H1 (cell line): ENCODE measurements around the gene SHC3. TPM values are rescaled to one million over a fixed set of nuclear protein-coding genes. Genes with fewer than 3 reads are reported as not detected.

Experiments
- CTCF ChIA-PET: fragments of 300-600 bp; sonication (Branson Sonifier 250); formaldehyde crosslinking; loops from one replicate; lab custom pipeline; 2021; ENCODE audit not compliant: partially characterized antibody; lab: Charles Lee
- POLR2A ChIA-PET: fragments of 300-600 bp; sonication (Branson Sonifier 250); formaldehyde crosslinking; loops from one replicate; lab custom pipeline; 2021; ENCODE audit warnings: inconsistent platforms; ENCODE audit not compliant: partially characterized antibody; lab: Charles Lee
- DNase-seq, 2 experiments: peaks; one replicate each; pipeline versions ENCODE4 v3.0.0 to v3.0.0-alpha.2; 2010 to 2022; ENCODE audit warnings: low spot score in 2 of 2, low read depth in 1 of 2, mixed read lengths in 1 of 2
- FAIRE-seq: peaks from 2 replicates; lab custom pipeline; 2011; peaks lifted over from hg19 to GRCh38; lab: Jason Lieb, UNC
- H2AFZ ChIP-seq: 2 replicates; pipeline ENCODE4 v1.8.1; 2012; ENCODE audit warnings: low read length, inconsistent platforms
- H2AK5ac ChIP-seq: 2 replicates; pipeline ENCODE4 v1.6.1; 2013; ENCODE audit warnings: low read depth, low read length
- H2BK120ac ChIP-seq: replicated peaks from 2 replicates; pipeline ENCODE3; 2013; ENCODE audit warnings: low read depth, low read length, inconsistent platforms
- H2BK12ac ChIP-seq: 2 replicates; pipeline ENCODE4 v1.6.1; 2013; ENCODE audit warnings: low read depth, low read length
- H2BK15ac ChIP-seq: 2 replicates; pipeline ENCODE4 v1.6.1; 2013; ENCODE audit warnings: low read length
- H2BK20ac ChIP-seq: 2 replicates; pipeline ENCODE4 v1.6.1; 2013; ENCODE audit warnings: low read length
- H2BK5ac ChIP-seq: 2 replicates; pipeline ENCODE4 v1.6.1; 2013; ENCODE audit warnings: low read depth, low read length
- H3K14ac ChIP-seq: 2 replicates; pipeline ENCODE4 v1.6.1; 2013; ENCODE audit warnings: inconsistent platforms; ENCODE audit not compliant: insufficient read length
- H3K18ac ChIP-seq: 2 replicates; pipeline ENCODE4 v1.6.1; 2013; ENCODE audit warnings: low read length; ENCODE audit errors: extremely low read depth
- H3K23ac ChIP-seq: 2 replicates; pipeline ENCODE4 v1.6.1; 2013; ENCODE audit warnings: inconsistent platforms; ENCODE audit not compliant: insufficient read length
- H3K23me2 ChIP-seq: 2 replicates; pipeline ENCODE4 v1.6.1; 2013; ENCODE audit warnings: low read depth, low read length
- H3K27ac ChIP-seq: 2 replicates; pipeline ENCODE4 v1.6.1; 2011; ENCODE audit warnings: low read depth, low read length, inconsistent platforms
- H3K27me3 ChIP-seq, 4 experiments: replicated peaks in 1 of 4; 1 replicate in 1 of 4; 2 replicates in 3 of 4; pipeline versions ENCODE4 v1.6.1 to v1.8.1; 2011 to 2013; ENCODE audit warnings: low read length in 3 of 4, mild to moderate bottlenecking in 3 of 4, inconsistent platforms in 2 of 4, mixed read lengths in 2 of 4, moderate library complexity in 1 of 4; ENCODE audit not compliant: control insufficient read depth in 3 of 4, insufficient read depth in 3 of 4; ENCODE audit errors: extremely low read depth in 1 of 4
- H3K36me3 ChIP-seq, 4 experiments: 2 replicates each; pipeline versions ENCODE4 v1.6.1 to v1.8.1; 2011 to 2013; ENCODE audit warnings: mild to moderate bottlenecking in 4 of 4, low read length in 3 of 4, moderate library complexity in 2 of 4, control low read depth in 1 of 4, inconsistent platforms in 1 of 4; ENCODE audit not compliant: insufficient read depth in 4 of 4, control insufficient read depth in 2 of 4
- H3K4ac ChIP-seq: replicated peaks from 2 replicates; pipeline ENCODE3; 2013; ENCODE audit warnings: low read length, low read depth, mixed read lengths, inconsistent platforms; ENCODE audit not compliant: insufficient read length
- H3K4me1 ChIP-seq, 4 experiments: replicated peaks in 1 of 4; 1 replicate in 1 of 4; 2 replicates in 3 of 4; pipeline versions ENCODE4 v1.6.1 to v1.8.1; 2011 to 2013; ENCODE audit warnings: low read length in 3 of 4, inconsistent platforms in 2 of 4, mixed read lengths in 1 of 4; ENCODE audit not compliant: insufficient read depth in 4 of 4, control insufficient read depth in 3 of 4
- H3K4me2 ChIP-seq, 2 experiments: 2 replicates each; pipeline versions ENCODE4 v1.6.1 to v1.8.1; 2011 to 2013; ENCODE audit warnings: low read depth in 2 of 2, low read length in 2 of 2, control low read depth in 1 of 2, inconsistent platforms in 1 of 2, mild to moderate bottlenecking in 1 of 2; ENCODE audit not compliant: insufficient read depth in 1 of 2
- H3K4me3 ChIP-seq, 4 experiments: fragments of 200-600, 300-600 bp in 1 of 4; sonication (generic), shearing (Covaris generic), sonication (Bioruptor Twin) in 1 of 4; 2 replicates each; pipeline versions ENCODE4 v1.5.1 to v1.8.1; 2011 to 2016; ENCODE audit warnings: low read length in 4 of 4, low read depth in 3 of 4, control low read depth in 2 of 4, inconsistent platforms in 2 of 4, mild to moderate bottlenecking in 2 of 4, mixed read lengths in 1 of 4, moderate library complexity in 1 of 4; ENCODE audit not compliant: insufficient read depth in 2 of 4; ENCODE audit errors: extremely low read depth in 1 of 4
- H3K56ac ChIP-seq: replicated peaks from 2 replicates; pipeline ENCODE3; 2013; ENCODE audit warnings: low read depth, mild to moderate bottlenecking, mixed read lengths, low read length, inconsistent platforms; ENCODE audit not compliant: insufficient read length
- H3K79me1 ChIP-seq: 2 replicates; pipeline ENCODE4 v1.6.1; 2013; ENCODE audit warnings: low read depth, low read length, control low read depth
- H3K79me2 ChIP-seq, 2 experiments: 2 replicates each; pipeline versions ENCODE4 v1.6.1 to v1.8.1; 2012 to 2013; ENCODE audit warnings: low read length in 2 of 2, mild to moderate bottlenecking in 2 of 2, inconsistent platforms in 1 of 2; ENCODE audit not compliant: insufficient read depth in 2 of 2, control insufficient read depth in 1 of 2
- H3K9ac ChIP-seq, 4 experiments: replicated peaks in 1 of 4; 1 replicate in 1 of 4; 2 replicates in 3 of 4; pipeline versions ENCODE4 v1.6.1 to v1.8.1; 2011 to 2013; ENCODE audit warnings: low read depth in 3 of 4, low read length in 3 of 4, control low read depth in 2 of 4, mild to moderate bottlenecking in 2 of 4, moderate library complexity in 2 of 4, inconsistent platforms in 1 of 4; ENCODE audit errors: extremely low read depth in 1 of 4
- H3K9me3 ChIP-seq, 2 experiments: 2 replicates each; pipeline versions ENCODE4 v1.6.1 to v1.8.1; 2012 to 2013; ENCODE audit warnings: mild to moderate bottlenecking in 2 of 2, moderate library complexity in 2 of 2, control low read depth in 1 of 2, inconsistent platforms in 1 of 2, low read depth in 1 of 2, low read length in 1 of 2, mixed read lengths in 1 of 2; ENCODE audit not compliant: insufficient read depth in 2 of 2
- H4K20me1 ChIP-seq, 2 experiments: replicated peaks in 1 of 2; 2 replicates each; pipeline versions ENCODE3 to v1.8.1; 2011 to 2013; ENCODE audit warnings: inconsistent platforms in 2 of 2, low read length in 2 of 2, mild to moderate bottlenecking in 1 of 2; ENCODE audit not compliant: insufficient read depth in 2 of 2, control insufficient read depth in 1 of 2
- H4K5ac ChIP-seq: 2 replicates; pipeline ENCODE4 v1.6.1; 2013; ENCODE audit warnings: low read length, low read depth, mixed read lengths, inconsistent platforms; ENCODE audit not compliant: insufficient read length
- H4K8ac ChIP-seq: 2 replicates; pipeline ENCODE4 v1.8.0; 2013; ENCODE audit warnings: mild to moderate bottlenecking, moderate library complexity, low read length, inconsistent platforms; ENCODE audit not compliant: insufficient read depth; ENCODE audit errors: extremely low read depth
- H4K91ac ChIP-seq: replicated peaks from 2 replicates; pipeline ENCODE3; 2013; ENCODE audit warnings: low read length, mixed read lengths, inconsistent platforms; ENCODE audit not compliant: insufficient read length
- BRCA1 ChIP-seq: IDR thresholded peaks from 2 replicates; pipeline ENCODE4 v1.6.1; 2012; ENCODE audit warnings: low read depth, low read length, improper control_type of control experiment
- FOSL1 ChIP-seq: IDR thresholded peaks from 2 replicates; pipeline ENCODE4 v1.6.1; 2011; ENCODE audit warnings: mild to moderate bottlenecking, low read depth, low read length, moderate library complexity; ENCODE audit not compliant: insufficient read depth
- POU5F1 ChIP-seq: IDR thresholded peaks from 2 replicates; pipeline ENCODE4 v1.6.1; 2011; ENCODE audit warnings: low read depth, mild to moderate bottlenecking, low read length, moderate library complexity
- RFX5 ChIP-seq: IDR thresholded peaks from 2 replicates; pipeline ENCODE4 v1.6.1; 2011; ENCODE audit warnings: low read depth, low read length, improper control_type of control experiment, borderline replicate concordance
- SIN3A ChIP-seq, 2 experiments: IDR thresholded peaks in 1 of 2; conservative IDR thresholded peaks in 1 of 2; 2 replicates each; pipeline ENCODE4 v1.6.1; 2011 to 2012; ENCODE audit warnings: low read length in 2 of 2, improper control_type of control experiment in 1 of 2, low read depth in 1 of 2, mild to moderate bottlenecking in 1 of 2
- SIRT6 ChIP-seq: IDR thresholded peaks from one replicate; pipeline ENCODE4 v1.7.1; 2012; ENCODE audit warnings: low read length, inconsistent platforms
- SP1 ChIP-seq: IDR thresholded peaks from 2 replicates; pipeline ENCODE4 v1.6.1; 2011; ENCODE audit warnings: low read depth, low read length
- SUZ12 ChIP-seq: fragments of 200-600 bp; sonication (generic); IDR thresholded peaks from 2 replicates; pipeline ENCODE4 v1.6.1; 2012; ENCODE audit warnings: mild to moderate bottlenecking, inconsistent platforms, low read length, moderate library complexity, mixed read lengths
- TEAD4 ChIP-seq: IDR thresholded peaks from 2 replicates; pipeline ENCODE4 v1.6.1; 2012; ENCODE audit warnings: low read depth, low read length, inconsistent platforms, mixed read lengths
- ZNF274 ChIP-seq: IDR thresholded peaks from 2 replicates; pipeline ENCODE4 v1.7.0; 2012; ENCODE audit warnings: low read length, borderline replicate concordance; ENCODE audit errors: extremely low read depth
- WGBS, 2 experiments: shearing (Covaris generic) in 1 of 2; methylation state at CpG; one replicate each; pipeline versions ENCODE4 v1.1.6 to v1.1.7; 2013 to 2015; ENCODE audit warnings: low lambda C conversion rate in 2 of 2, mixed read lengths in 2 of 2, inconsistent platforms in 1 of 2, low coverage in 1 of 2, missing lambda C conversion rate in 1 of 2; ENCODE audit not compliant: insufficient replicate concordance in 2 of 2, insufficient coverage in 1 of 2, insufficient read length in 1 of 2; ENCODE audit errors: extremely low coverage in 1 of 2, missing lambda C conversion rate in 1 of 2; 5-methylcytosine and 5-hydroxymethylcytosine counted together
- polyA plus RNA-seq, 7 experiments: library from polyadenylated mRNA; depleted of rRNA in 3 of 7; stranded (reverse) in 5 of 7; unstranded in 2 of 7; fragments of >200 nt in 5 of 7; fragments of 200-250 nt in 2 of 7; gene quantifications; 1 replicate in 5 of 7; 2 replicates in 1 of 7; 4 replicates in 1 of 7; pipeline versions ENCODE4 v1.2.1 to v1.2.3, GENCODE V29; 2011 to 2013; ENCODE audit warnings: missing spikeins in 2 of 7, mixed read lengths in 2 of 7
- total RNA-seq: library from RNA; stranded (reverse); fragmentation: NEBNext Ultra II Directional; extraction: Animal tissue kit (Norgen Biotek cat#: 25700); gene quantifications from 2 replicates; pipeline ENCODE4 v1.2.1, GENCODE V29; 2021
- TF ChIP-seq, protein P1 (sequence below): IDR thresholded peaks from 2 replicates; pipeline ENCODE4 v1.6.1; 2011; ENCODE audit warnings: low read length, improper control_type of control experiment
- TF ChIP-seq, protein P2 (sequence below): IDR thresholded peaks from 2 replicates; pipeline ENCODE4 v1.6.1; 2012; ENCODE audit warnings: inconsistent platforms
- TF ChIP-seq, protein P3 (sequence below): IDR thresholded peaks from 2 replicates; pipeline ENCODE4 v1.6.1; 2012; ENCODE audit warnings: inconsistent platforms

SHC3 gene
- total and polyA plus RNA-seq, 2 of the 8 experiments (the other 6 are each of a cell fraction or from before 2014, with no cell fraction given) = 1.4 to 7.1 TPM

DNA sequence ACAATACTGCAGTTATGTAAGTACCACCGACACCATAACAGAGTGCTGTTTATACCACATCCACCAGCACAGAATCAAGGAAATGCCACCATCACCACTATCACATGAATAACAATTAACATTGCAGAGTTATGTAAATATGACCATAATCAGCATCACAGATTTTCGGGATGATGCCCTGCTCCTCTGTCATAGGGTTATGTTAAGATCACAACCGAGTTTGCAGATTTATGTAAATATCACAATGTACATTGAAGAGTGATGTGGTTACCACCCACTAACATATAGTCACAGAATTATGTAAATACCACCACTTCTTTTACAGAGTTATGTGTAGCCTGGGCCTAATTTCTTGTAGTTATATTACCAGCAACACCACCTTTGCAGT, 61.8 kb downstream of the SHC3 start:
- Histone ChIP-seq H4K8ac (no peak overlapping the region), H2BK20ac (no peak overlapping the region), H2AFZ (no peak overlapping the region), H3K4ac (no peak overlapping the region), H3K23me2 (no peaks in the 10 kb centered on the region), H2BK15ac (no peak overlapping the region), H3K14ac (no peak overlapping the region), H3K4me1 (no peaks in the 10 kb centered on the region), H4K20me1 (peaks cover 0 to 2% of the 10 kb centered on the region in 2 experiments), H3K56ac (no peak overlapping the region), H4K5ac (no peak overlapping the region), H2AK5ac (no peak overlapping the region), H3K79me2 (peaks cover 0 to 14% of the 10 kb centered on the region in 2 experiments; a peak in 1 of 4 replicates), H3K9ac (no peak overlapping the region), H3K9me3 (peaks cover 0 to 4% of the 10 kb centered on the region in 2 experiments; a peak in 1 of 4 replicates), H3K36me3 (no peaks in the 10 kb centered on the region), H3K18ac (no peak overlapping the region), H2BK5ac (no peak overlapping the region), H3K23ac (no peak overlapping the region), H4K91ac (no peak overlapping the region), H3K27ac (no peak overlapping the region), H3K79me1 (peaks cover 2% of the 10 kb centered on the region; the same call in 1 of the 2 replicates), H2BK120ac (no peak overlapping the region), H2BK12ac (no peak overlapping the region), H3K4me3 (no peak overlapping the region), H3K4me2 (no peak overlapping the region), H3K27me3 (no peaks in the 10 kb centered on the region)
- POLR2A ChIA-PET = no interaction called here
- CTCF ChIA-PET = no interaction called here
- 86% methylated on average over 3 of the region's 3 CpGs; no CpG with 5 or more reads in 1 of the 2 experiments for WGBS, 2 experiments
- FAIRE-seq (no peak), DNase-seq (no peak)
- TF ChIP-seq, protein P1, sequence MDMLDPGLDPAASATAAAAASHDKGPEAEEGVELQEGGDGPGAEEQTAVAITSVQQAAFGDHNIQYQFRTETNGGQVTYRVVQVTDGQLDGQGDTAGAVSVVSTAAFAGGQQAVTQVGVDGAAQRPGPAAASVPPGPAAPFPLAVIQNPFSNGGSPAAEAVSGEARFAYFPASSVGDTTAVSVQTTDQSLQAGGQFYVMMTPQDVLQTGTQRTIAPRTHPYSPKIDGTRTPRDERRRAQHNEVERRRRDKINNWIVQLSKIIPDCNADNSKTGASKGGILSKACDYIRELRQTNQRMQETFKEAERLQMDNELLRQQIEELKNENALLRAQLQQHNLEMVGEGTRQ = no peak
- TF ChIP-seq TEAD4 = no peak
- TF ChIP-seq SIRT6 = no peak
- TF ChIP-seq SUZ12 = no peak
- no peak for TF ChIP-seq RFX5
- TF ChIP-seq, protein P2, sequence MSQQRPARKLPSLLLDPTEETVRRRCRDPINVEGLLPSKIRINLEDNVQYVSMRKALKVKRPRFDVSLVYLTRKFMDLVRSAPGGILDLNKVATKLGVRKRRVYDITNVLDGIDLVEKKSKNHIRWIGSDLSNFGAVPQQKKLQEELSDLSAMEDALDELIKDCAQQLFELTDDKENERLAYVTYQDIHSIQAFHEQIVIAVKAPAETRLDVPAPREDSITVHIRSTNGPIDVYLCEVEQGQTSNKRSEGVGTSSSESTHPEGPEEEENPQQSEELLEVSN = no peak
- no peak for TF ChIP-seq SIN3A (conservative IDR thresholded peaks at IDR 0.05 in 1 of 2, IDR thresholded peaks at IDR 0.05 in 1 of 2; ENCODE audit: low read depth in 1 of 2, low read length in 2 of 2)
- no peak for TF ChIP-seq ZNF274
- TF ChIP-seq BRCA1 = no peak
- no peak for TF ChIP-seq SP1
- no peak for TF ChIP-seq POU5F1
- TF ChIP-seq, protein P3, sequence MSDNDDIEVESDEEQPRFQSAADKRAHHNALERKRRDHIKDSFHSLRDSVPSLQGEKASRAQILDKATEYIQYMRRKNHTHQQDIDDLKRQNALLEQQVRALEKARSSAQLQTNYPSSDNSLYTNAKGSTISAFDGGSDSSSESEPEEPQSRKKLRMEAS = no peak
- TF ChIP-seq FOSL1 = no peak
